CD4-positive, alpha-beta T cell treated with Interleukin-6 at 100 ng/mL for 8 hours (primary cell): ENCODE results near the gene OR2M5.

Experiments used
- DNase-seq: peaks from one replicate; pipeline ENCODE4 v3.0.0-alpha.2; 2020; ENCODE audit warnings: mixed read lengths, low spot score

Gene OR2M5

GRCh38 chr1:248144513-248145198 is at the start of gene OR2M5:
OR2M5 (plus strand) TSS chr1:248145148; CDS start chr1:248145148, 0 bp downstream.
- DNase-seq, result no peak

- no peak for DNase-seq
Observed at GRCh38 chr1:248098529-248098928, 46.4 kb upstream of the OR2M5 start.

- DNase-seq, result no peak
Observed at GRCh38 chr1:248102847-248103246, 42.1 kb upstream of the OR2M5 start.

DNA sequence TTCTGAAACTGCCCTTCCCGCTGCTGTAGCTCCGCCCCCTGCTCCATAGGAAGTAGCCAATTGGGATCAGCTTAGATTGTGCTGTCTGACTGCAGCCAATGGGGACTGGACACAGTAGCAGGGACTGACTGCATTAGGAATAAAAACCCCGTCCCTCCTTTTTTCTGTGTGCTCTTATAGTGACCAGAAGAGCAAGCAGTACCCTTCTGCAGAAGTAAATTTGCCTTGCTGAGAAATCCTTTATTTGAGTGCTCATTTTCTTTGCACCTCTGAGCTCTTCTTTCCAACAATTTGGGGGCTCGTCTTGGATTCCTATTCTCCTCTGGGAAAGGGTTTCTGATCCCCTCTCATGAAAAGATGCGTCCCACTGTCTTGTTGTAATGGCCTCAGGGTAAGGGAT is 33.8 kb upstream of the OR2M5 start:
- no peak for DNase-seq

- DNase-seq, result no peak
Observed at GRCh38 chr1:248114890-248115289, 30.1 kb upstream of the OR2M5 start.

DNA sequence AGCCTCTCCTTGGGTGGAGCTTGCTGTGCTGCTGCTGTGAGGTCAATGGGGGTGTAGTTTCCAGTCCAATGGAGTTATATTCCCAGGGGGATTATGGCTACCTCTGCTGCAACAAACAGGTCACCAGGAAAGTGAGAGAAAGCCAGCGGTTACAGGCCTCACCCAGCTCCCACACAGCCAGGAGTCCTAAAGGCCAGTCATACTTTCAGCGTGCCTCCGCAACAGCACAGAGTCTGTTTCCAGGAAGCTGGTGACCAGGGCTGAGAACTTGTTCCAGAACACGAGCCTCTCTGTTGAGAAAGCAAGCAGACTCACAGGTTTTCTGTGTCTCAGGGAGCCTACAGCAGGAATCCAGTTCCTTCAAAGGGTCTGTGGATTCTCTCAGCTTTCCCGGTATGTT is 17.3 kb upstream of the OR2M5 start:
- no peak for DNase-seq

DNA sequence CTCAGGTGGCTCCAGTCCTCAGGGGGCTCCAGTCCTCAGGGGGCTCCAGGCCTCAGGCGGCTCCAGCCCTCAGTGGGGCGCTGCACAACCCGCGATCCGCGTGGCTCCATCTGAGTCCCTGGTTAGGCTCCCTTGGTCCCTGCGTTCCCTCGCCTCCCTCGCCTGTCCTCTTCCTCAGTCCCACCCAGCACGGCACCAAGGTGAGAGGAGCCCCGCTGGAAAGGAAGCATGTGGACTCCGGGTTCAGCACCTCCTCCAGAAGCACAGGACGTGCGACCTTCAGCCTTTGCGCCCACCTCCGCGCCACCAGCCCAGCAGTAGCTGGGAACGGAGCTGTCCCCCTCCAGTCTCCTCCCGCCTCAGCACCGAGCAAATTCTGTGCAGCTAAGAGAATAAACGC is 8.1 kb upstream of the OR2M5 start:
- no peak for DNase-seq

DNA sequence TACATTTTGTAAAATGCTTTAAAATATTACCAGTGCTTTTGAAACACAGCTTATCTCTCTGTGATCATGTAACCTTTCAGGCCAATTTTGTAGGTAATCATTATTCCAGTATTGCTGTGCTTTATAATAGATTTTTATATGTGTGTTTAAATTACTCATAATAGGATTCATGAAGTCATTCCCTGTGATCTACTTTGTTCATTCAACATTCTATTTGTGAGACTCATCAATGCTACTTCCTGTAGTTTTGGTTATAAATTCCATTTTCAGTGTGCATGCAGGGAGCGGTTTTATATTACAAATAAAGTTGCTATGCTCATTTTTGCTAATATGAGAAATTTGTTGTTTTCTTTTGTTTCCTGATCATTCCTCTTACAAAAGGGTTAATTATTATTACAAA is 4.1 kb upstream of the OR2M5 start:
- DNase-seq, result no peak

DNA sequence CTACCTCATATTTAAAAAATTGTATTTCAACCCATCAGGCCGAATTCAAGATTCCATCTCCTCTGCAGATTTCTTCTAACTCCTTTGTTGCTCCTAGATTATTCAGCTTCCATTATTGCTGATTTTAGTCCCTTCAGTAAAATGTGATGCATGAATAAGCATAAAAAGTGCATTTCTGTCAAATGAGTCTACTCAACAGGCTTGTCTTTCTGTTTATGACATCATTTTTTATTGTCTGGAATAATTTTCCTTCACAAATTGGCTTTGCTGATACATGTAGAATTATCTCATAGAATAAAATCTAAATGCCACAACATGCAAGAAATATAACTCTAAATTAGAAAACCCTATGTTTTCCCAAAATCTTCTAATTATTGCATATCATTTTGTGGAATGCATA is 1.6 kb upstream of the OR2M5 start:
- DNase-seq, result no peak

- DNase-seq, result no peak
Observed at GRCh38 chr1:248152056-248152827, 7.3 kb downstream of the OR2M5 start.

DNA sequence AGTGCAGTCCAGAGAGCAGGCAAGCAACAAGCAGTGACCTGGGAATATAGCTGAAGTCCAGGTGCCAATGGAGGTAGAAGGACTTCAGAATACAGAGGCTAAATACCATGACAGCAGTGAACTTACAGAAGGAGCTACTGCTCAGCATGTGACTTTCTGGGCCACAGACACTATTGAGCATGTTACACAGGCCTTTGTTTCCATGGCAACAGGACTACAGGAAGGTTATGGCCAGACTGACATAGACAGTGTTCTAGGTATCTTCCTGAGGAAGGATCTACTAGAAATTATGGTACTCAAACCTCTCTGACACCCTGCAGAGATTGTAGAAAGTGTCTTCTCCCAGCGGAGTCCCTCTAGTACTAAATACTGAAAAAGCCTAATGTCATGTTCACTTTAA is 11.0 kb downstream of the OR2M5 start:
- no peak for DNase-seq

- no peak for DNase-seq
Observed at GRCh38 chr1:248158758-248159157, 13.8 kb downstream of the OR2M5 start.

GRCh38 chr1:248164031-248164430 is 19.1 kb downstream of the OR2M5 start:
- DNase-seq, result no peak

DNA sequence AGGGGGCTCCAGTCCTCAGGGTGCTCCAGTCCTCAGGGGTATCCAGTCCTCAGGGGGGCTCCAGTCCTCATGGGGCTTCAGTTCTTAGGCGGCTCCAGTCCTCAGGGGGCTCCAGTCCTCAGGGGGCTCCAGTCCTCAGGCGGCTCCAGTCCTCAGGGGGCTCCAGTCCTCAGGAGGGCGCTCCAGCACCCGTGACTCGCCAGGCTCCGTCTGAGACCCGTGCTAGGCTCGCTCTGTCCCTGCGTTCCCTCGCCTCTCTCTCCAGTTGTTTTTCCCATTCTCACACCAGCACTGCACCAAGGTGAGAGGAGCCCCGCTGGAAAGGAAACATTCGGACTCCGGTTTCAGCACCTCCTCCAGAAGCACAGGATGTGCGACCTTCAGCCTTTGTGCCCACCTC is 20.2 kb downstream of the OR2M5 start:
- DNase-seq, result no peak

GRCh38 chr1:248174521-248174920 is 29.6 kb downstream of the OR2M5 start, which contains the start of gene OR2M2:
OR2M2 (plus strand) TSS chr1:248174821; CDS start chr1:248179986, 5,165 bp downstream.
- DNase-seq, result no peak

DNA sequence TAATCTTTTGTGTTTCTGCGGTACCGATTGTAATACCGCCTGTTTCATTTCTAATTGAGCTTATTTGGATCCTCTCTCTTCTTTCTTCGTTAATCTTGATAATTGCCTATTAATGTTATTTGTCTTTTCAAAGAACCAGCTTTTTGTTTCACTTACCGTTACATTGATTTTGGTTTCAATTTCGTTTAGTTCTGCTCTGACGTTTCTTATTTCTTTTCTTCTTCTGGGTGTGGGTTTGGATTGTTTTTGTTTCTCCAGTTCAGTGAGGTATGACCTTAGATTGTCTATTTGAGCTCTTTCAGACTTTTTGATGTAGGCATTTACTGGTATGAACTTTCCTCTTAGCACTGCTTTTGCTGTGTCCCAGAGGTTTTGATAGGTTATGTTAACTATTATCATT is 39.0 kb downstream of the OR2M5 start:
- DNase-seq, result no peak

GRCh38 chr1:248187363-248187762 is 42.4 kb downstream of the OR2M5 start:
- no peak for DNase-seq

GRCh38 chr1:248189026-248189425 is 44.1 kb downstream of the OR2M5 start:
- DNase-seq, result no peak

DNA sequence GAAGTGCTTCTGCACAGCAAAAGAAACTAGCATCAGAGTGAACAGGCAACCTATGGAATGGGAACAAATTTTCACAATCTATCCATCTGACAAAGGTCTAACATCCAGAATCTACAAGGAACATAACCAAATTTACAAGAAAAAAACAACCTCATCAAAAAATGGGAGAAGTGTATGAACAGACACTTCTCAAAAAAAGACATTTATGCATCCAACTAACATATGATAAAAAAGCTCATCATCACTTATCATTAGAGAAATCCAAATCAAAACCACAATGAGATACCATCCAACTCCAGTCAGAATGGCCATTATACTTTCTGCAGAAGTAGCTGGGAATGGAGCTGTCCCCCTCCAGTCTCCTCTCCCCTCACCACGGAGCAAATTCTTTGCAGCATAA is 49.2 kb downstream of the OR2M5 start:
- DNase-seq, result no peak
